ENCODE data around the gene ATP13A2.
"Not testable (repeated sequence)": the region's sequence is repeated elsewhere in the genome, so short reads cannot be mapped to it uniquely, and the experiment has no call there.

ATP13A2 gene

DNA sequence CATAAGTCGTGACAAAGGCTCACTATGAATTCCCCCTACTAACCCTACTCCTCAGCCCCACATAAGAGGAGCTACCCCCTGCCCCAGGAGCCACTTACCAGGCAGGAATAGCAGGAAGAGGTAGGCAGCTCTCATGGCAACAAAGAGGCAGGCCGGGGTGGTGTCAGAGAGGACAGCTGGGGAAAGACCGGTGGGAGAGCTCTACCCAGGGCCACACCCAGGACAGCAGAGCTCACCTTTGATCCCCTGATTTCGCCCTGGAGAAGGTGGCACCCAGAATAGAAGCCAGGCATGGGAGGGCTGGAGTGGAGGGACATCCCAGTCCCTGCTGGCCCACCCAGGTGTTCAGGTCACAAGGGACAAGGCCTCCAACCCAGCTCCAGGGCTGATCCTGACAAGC, 33.6 kb downstream of the ATP13A2 start:
- no peak for DNase-seq

DNA sequence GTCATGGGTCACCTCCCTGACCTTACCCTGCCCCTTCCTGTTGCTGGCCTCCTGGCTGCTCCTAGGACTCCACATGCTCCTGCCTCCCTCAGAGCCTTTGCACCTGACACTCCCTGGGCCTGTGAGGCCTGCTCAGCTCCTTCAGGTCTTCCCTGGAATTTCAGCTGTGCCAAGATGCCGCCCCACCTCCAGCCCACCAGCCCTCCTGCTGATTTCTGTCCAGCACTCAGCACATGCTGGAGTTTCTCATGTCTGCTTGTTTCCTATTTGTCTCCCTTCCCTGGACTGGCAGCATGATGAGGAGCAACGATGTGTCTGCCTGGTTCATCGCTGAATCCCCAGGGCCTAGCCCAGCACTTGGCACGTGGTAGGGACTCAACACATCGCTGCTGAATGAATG, 34.4 kb downstream of the ATP13A2 start:
- no peak for DNase-seq

- DNase-seq = no peak
These were observed 34.8 kb downstream of the ATP13A2 start for GRCh38 chr1:16976966-16977365.

- DNase-seq = no peak
These were observed 35.9 kb downstream of the ATP13A2 start for GRCh38 chr1:16975838-16976237.

DNA sequence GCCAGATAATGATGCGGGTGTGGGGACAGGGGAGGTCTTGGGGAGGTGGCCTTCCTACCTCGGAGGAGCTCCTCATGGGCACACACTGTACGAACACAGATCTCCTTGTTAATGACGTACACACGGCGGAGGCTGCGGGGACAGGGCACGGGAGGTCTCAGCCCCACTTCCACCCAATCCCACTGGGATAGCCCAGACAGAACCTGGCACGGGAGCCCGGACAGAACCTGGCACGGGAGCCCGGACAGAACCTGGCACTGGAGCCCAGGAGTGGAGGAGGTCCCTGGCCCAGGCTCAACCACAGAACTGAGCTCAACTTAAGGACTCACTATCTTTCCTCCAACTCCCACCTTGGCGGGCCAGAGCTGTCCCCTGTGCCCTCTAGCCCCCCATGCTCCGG, 36.5 kb downstream of the ATP13A2 start:
- DNase-seq = no peak

- DNase-seq = no peak
These were observed 38.5 kb downstream of the ATP13A2 start for GRCh38 chr1:16973215-16973614.

DNA sequence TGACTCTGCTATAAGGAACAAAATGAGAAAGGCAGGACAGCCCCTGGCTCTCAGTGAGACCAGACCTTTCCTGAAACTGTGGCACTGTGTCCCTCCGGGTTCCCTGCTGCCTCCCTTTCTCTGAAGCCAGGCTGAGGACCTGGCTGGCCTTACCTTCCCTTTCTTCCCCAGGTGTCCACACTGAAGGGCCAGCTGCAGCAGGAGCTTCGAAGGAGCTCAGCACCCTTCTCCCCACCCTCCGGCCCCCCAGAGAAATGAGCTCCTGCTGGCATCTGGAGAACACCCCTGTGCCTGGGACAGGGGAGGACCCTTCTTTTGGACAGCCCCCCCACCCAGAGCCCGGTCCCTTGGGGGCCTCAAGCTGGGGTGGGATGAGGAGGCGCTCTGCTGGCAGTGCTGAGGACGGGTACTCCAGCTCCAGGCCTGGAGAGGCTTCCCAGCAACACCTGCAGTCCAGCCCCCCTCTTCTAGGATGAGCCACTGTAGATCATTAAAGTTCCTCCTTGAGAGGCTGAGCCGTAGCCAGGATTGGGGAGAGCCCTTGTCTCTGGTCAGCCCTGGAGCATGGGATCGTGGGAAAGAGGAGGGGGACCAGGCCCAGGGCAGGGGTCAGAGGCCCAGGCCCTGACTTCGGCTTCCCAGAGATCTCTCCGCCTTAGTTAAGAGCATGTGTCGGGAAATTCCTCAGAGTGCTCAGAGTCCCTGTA, 39.4 kb downstream of the ATP13A2 start:
- DNase-seq = no peak

GRCh38 chr1:16971341-16972188, 40.2 kb downstream of the ATP13A2 start:
- DNase-seq = no peak

DNA sequence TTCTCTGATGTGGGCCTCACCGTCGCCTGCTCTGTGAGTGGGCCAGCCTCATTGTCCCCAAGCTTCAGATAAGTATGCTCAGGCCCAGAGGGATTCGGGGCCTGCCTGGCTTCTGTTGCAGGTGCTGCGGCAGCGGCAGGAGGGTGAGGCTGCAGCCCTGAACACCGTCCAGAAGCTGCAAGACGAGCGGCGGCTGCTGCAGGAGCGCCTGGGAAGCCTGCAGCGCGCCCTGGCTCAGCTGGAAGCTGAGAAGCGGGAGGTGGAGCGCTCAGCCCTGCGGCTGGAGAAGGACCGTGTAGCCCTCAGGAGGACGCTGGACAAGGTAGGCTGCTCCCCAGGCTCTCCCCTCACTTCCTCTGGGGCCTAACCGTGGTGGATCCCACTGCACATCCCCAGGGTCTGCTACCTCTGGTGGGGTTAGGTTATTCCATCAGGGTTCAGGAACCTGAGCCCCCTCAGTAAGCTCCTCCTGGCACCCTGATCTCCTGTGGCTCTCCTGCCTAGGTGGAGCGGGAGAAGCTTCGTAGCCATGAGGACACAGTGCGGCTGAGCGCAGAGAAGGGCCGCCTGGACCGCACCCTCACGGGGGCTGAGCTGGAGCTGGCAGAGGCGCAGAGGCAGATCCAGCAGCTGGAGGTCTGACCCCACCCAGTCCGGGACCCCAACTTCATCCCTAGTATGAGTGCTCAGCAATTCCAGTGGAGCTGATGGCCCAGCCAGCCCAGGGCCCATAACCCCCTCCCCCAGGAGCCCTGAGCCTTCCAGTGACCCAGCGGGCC, 41.4 kb downstream of the ATP13A2 start:
- no peak for DNase-seq

DNA sequence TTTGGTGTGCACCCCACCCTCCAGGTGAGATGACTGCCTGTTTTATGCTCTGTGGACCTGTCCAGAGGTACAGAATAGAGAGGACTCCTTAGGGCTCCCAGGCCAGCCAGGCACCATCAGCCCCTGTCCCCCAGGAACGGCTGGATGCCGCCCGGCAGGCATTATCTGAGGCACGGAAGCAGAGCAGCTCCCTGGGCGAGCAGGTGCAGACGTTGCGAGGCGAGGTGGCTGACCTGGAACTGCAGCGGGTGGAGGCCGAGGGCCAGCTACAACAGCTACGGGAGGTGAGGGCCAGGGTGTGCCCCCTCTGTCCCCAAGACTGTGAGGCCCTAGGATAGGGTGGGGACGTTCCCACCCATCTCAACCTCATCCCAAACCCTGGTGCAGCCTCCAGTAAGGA, 42.1 kb downstream of the ATP13A2 start:
- DNase-seq = no peak

DNA sequence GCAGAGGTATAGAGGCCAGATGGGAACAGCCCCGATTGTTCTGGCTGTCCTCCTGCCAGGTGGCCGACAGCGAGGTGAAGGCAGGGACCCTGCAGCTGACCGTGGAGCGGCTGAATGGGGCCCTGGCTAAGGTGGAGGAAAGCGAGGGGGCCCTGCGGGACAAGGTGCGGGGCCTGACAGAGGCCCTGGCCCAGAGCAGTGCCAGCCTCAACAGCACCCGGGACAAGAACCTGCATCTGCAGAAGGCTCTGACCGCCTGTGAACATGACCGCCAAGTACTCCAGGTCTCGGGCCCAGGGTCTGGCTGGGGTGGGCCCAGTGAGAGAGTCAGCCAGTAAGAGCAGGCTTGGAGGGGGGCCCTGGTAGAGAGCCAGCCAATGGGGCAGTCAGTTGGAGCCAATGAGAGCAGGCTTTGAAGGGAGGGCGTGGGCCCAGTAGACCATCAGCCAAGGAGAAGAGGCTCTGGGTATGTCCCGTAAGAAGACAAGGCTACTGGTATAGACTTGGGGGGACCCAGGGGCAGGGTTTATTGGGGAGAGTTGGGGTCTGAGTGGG, 42.6 kb downstream of the ATP13A2 start:
- DNase-seq = no peak

DNA sequence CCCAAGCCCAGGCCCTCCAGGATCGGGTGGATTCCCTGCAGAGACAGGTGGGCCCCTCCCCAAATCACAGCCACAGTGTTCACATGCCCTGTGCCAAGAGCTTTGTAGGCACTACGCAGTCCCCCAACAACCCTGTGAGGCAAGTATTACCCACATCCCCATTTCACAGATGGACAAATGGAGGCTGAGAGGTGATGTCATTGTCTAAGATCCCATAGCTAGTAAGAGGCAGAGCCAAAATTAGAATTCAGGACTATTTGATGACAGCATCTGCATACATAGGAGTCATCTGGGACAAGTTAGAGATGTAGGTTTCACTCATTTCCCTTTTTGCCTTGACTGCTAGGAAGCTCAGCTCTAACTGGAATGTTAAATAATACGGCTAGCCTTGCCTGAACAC, 43.4 kb downstream of the ATP13A2 start:
- DNase-seq = no peak

DNA sequence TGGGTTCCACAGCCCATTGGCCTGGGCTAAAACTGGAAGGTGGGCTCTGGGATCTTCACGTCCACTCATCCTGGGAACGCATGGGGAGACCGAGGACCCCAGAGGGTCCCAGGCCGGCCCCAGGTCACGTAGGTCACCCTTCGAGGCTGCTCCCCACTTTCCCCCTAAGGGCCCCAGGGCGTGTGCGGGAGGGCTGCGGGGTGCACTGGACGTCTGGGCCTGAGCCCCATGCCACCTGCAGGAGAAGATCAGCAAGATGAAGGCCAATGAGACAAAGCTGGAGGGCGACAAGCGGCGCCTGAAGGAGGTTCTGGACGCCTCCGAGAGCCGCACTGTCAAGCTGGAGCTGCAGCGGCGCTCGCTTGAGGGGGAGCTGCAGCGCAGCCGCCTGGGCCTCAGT, 43.8 kb downstream of the ATP13A2 start:
- no peak for DNase-seq

DNA sequence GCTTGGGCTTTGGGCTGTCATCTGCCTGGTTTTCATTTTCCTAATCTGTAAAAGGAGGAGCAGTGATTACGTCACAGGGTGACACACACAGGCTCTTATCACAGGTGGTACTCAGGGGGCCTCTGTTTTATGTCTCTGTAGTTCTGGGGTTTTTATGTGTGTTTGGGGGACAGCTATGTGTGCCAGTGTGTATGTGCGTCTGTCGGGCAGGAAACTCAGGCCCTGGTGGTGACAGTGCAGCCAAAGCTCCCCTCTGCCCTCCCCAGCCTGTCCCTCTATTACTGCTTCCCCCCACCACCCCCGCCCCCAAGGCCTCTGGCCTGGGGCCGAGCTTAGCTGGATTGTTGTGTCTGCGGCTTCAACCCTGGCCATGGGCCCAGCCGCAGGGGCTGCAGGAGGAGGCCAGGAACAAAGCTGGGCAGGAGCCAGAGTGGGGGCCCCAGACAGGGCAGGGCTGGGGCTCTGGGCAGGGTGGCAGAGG, 44.6 kb downstream of the ATP13A2 start:
- DNase-seq = no peak

DNA sequence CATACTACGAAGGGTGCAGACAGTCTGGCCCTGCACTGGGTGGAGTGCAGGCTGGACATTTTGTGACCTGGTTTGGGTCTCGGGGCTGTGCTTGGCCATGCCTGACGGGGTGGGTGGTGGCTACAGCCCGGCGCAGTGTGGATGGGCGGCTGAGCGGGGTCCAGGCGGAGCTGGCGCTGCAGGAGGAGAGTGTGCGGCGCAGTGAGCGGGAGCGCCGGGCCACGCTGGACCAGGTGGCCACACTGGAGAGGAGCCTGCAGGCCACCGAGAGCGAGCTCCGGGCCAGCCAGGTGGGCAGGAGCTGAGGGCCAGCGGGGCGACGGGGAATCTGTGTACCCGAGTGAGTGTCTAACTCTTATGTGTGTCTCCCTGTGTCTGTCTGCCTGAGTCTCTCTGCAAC, 45.4 kb downstream of the ATP13A2 start:
- DNase-seq = no peak

DNA sequence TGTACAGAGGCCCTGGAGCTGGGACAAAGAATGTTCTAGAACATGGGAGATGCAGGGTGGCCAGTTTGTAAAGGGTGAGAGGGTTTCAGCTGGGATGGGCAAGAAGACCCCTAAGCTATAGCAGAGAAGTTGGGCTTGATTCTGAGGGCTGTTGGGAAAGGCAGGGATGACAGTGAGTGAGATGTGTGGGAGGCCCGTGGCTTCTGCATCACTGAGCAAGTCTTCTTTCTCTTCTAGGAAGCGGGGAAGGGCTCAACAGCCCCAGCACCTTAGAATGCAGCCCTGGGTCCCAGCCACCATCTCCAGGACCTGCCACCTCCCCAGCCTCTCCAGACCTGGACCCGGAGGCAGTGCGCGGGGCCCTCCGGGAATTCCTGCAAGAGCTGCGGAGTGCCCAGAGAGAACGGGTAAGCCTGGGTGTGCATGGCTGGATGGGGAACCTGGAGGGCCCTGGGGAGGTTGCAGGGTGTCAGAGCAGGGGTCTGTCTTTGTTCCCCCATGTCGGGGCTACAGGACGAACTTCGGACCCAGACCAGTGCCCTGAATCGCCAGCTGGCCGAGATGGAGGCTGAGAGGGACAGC, 46.2 kb downstream of the ATP13A2 start:
- no peak for DNase-seq

DNA sequence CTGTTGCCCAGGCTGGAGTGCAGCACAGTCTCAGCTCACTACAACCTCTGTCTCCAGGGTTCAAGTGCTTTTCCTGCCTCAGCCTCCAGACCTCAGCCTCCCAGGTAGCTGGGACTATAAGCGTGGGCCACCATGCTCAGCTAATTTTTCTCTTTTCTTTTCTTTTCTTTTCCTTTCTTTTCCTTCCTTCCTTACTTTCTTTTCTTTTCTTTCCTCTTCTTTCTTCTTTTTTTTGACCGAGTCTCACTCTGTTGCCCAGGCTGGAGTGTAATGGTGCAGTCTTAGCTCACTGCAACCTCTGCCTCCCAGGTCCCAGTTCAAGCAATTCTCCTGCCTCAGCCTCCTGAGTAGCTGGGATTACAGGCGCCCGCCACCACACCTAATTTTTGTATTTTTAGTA, 47.6 kb downstream of the ATP13A2 start:
- not testable (repeated sequence) for DNase-seq

- DNase-seq = no peak
These were observed 50.2 kb downstream of the ATP13A2 start for GRCh38 chr1:16961297-16962133.

GRCh38 chr1:16960560-16961296, 51.0 kb downstream of the ATP13A2 start:
- DNase-seq = peak; percentile 35 to 69 (median 65)

GRCh38 chr1:16958475-16958874, 53.3 kb downstream of the ATP13A2 start:
- DNase-seq = no peak

DNA sequence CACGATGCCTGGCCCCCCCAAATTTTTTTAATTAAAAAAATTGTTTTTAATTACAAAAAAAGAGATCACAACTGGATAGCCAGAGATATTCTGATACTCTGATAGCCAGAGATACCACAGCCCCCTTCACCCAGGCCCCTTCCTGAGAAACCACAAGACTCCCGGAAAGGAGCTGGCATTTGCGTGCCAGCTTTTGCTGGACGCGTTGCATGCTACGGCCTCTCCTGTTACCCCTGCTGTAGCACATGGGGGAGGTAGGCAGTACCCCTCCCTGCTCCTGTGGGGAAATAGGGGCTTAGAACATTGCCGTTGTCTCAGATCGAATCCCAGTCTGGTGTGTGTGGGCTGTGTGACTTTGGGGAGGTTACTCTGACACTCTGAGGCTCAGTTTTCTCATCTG, 54.0 kb downstream of the ATP13A2 start:
- DNase-seq = no peak

All from stimulated activated naive CD4-positive, alpha-beta T cell (primary cell).